GM12878 (cell line): ENCODE data around the gene FXYD1. TPM values are rescaled to one million over a fixed set of nuclear protein-coding genes. Genes with fewer than 3 reads are reported as not detected.

ENCODE experiments used
- BMI1 ChIP-seq: fragments of 450-650 bp; IDR thresholded peaks from 2 replicates; pipeline ENCODE4 v1.6.1; 2016; ENCODE audit warnings: mild to moderate bottlenecking, moderate library complexity, borderline replicate concordance
- CBFB ChIP-seq: IDR thresholded peaks from 2 replicates; pipeline ENCODE4 v1.6.1; 2016; ENCODE audit warnings: antibody characterized with exemption, low read depth
- E2F4 ChIP-seq: IDR thresholded peaks from 2 replicates; pipeline ENCODE4 v1.6.1; 2012; ENCODE audit warnings: low read depth, low read length, improper control_type of control experiment
- EGR1 ChIP-seq, 2 experiments: IDR thresholded peaks; 1 replicate in 1 of 2; 2 replicates in 1 of 2; pipeline ENCODE4 v1.6.1; 2011 to 2012; ENCODE audit warnings: low read depth in 2 of 2, low read length in 2 of 2, borderline replicate concordance in 1 of 2, mild to moderate bottlenecking in 1 of 2, moderate library complexity in 1 of 2
- IRF3 ChIP-seq: fragments of 450-650 bp; IDR thresholded peaks from 2 replicates; pipeline ENCODE4 v1.6.1; 2014; ENCODE audit warnings: mild to moderate bottlenecking
- MXI1 ChIP-seq: fragments of 150-350 bp; IDR thresholded peaks from 2 replicates; pipeline ENCODE4 v1.6.1; 2011; ENCODE audit warnings: low read depth, mild to moderate bottlenecking, inconsistent platforms, low read length, improper control_type of control experiment
- MYC ChIP-seq: IDR thresholded peaks from 2 replicates; pipeline ENCODE4 v1.6.1; 2011; ENCODE audit warnings: mild to moderate bottlenecking, low read length, moderate library complexity, inconsistent platforms; ENCODE audit not compliant: insufficient read depth, insufficient replicate concordance, insufficient read length, severe bottlenecking
- NKRF ChIP-seq: fragments of 450-650 bp; conservative IDR thresholded peaks from 2 replicates; pipeline ENCODE4 v1.6.1; 2017; ENCODE audit warnings: mild to moderate bottlenecking, moderate library complexity
- RELB ChIP-seq: fragments of 450-650 bp; IDR thresholded peaks from 2 replicates; pipeline ENCODE4 v1.6.1; 2017; ENCODE audit warnings: low read depth, mild to moderate bottlenecking, moderate library complexity
- REST ChIP-seq: IDR thresholded peaks from 2 replicates; pipeline ENCODE4 v1.6.1; 2012; ENCODE audit warnings: mild to moderate bottlenecking, low read depth, low read length
- ZBTB4 ChIP-seq: fragments of 450-650 bp; formaldehyde crosslinking; IDR thresholded peaks from 2 replicates; pipeline ENCODE4 v1.4.0; 2022; ENCODE audit warnings: mild to moderate bottlenecking, moderate library complexity
- ZNF207 ChIP-seq: fragments of 450-650 bp; IDR thresholded peaks from 2 replicates; pipeline ENCODE4 v1.6.1; 2014; ENCODE audit warnings: antibody characterized with exemption, mild to moderate bottlenecking, borderline replicate concordance
- polyA plus RNA-seq, 11 experiments: library from polyadenylated mRNA; depleted of rRNA in 4 of 11; unstranded in 6 of 11; stranded (reverse) in 5 of 11; fragments of >200 nt; fragmentation: Nextera tagmentation in 4 of 11; fragmentation: Illumina TruSeq in 1 of 11; extraction: Ambion mirVana in 4 of 11; extraction: Trizol in 1 of 11; gene quantifications; 1 replicate in 1 of 11; 2 replicates in 10 of 11; pipeline versions ENCODE4 v1.2.1 to v1.2.3, GENCODE V29; 2011 to 2016; ENCODE audit warnings: inconsistent platforms in 2 of 11, missing spikeins in 2 of 11, low read depth in 1 of 11
- total RNA-seq, 4 experiments: library from RNA; depleted of rRNA in 3 of 4; stranded (reverse); fragments of >200 nt in 3 of 4; fragmentation: Illumina TruSeq in 1 of 4; extraction: Trizol in 1 of 4; gene quantifications; 2 replicates each; pipeline versions ENCODE4 v1.2.1 to v1.2.3, GENCODE V29; 2013 to 2021

Gene FXYD1
- total and polyA plus RNA-seq, 10 of the 15 experiments (the other 5 are each of a cell fraction or from before 2014, with no cell fraction given) = 0.34 to 1.2 (median 0.49) TPM; not detected in 4

- TF ChIP-seq NKRF (no peak), RELB (no peak), ZNF207 (no peak), BMI1 (no peak), ZBTB4 (CRISPR knock-in tag) (no peak), REST (no peak), EGR1 (IDR thresholded peaks at IDR 0.05; ENCODE audit: borderline replicate concordance in 1 of 2, low read depth in 2 of 2, low read length in 2 of 2) (0 out of 3 replicates have a peak, but pooled peaks of 1 of the 2 experiments have one; percentile 28), MYC (no peak), IRF3 (no peak), CBFB (no peak), MXI1 (peak; percentile 14; the same call in 1 of the 2 replicates), E2F4 (no peak)
Measured at GRCh38 chr19:35140962-35141836, 2.6 kb downstream of the FXYD1 start (continued).
